Choroid plexus epithelial cell (primary cell): Measurements from ENCODE around the gene KHNYN.

Experiments
- DNase-seq: peaks from one replicate; pipeline ENCODE4 v3.0.0-alpha.2; 2010; ENCODE audit warnings: low read depth
- H3K4me3 ChIP-seq: 2 replicates; pipeline ENCODE4 v1.5.1; 2011; ENCODE audit warnings: low read depth, mild to moderate bottlenecking, control low read depth, low read length, moderate library complexity
- CTCF ChIP-seq: conservative IDR thresholded peaks from 2 replicates; pipeline ENCODE4 v1.5.1; 2011; ENCODE audit warnings: low read depth, mild to moderate bottlenecking, control low read depth, inconsistent platforms, low read length, moderate library complexity

KHNYN gene

GRCh38 chr14:24409956-24410355 lies 19.8 kb upstream of the KHNYN start:
- H3K4me3 ChIP-seq = no peak overlapping the region
- no peak for DNase-seq
- TF ChIP-seq CTCF = no peak

GRCh38 chr14:24411443-24412389 lies 18.0 kb upstream of the KHNYN start:
- H3K4me3 ChIP-seq = no peak overlapping the region
- TF ChIP-seq CTCF = peak; percentile 91
- peak; percentile 85 for DNase-seq

- DNase-seq = no peak
- no peak for TF ChIP-seq CTCF
- no peak overlapping the region for H3K4me3 ChIP-seq
These were observed 15.7 kb upstream of the KHNYN start for GRCh38 chr14:24414077-24414476.

- H3K4me3 ChIP-seq = no peak overlapping the region
- TF ChIP-seq CTCF = no peak
- DNase-seq = no peak
These were observed 14.9 kb upstream of the KHNYN start for GRCh38 chr14:24414732-24415420.

GRCh38 chr14:24415421-24416253 lies 14.1 kb upstream of the KHNYN start:
- TF ChIP-seq CTCF = no peak

GRCh38 chr14:24416254-24416931 lies 13.4 kb upstream of the KHNYN start:
- DNase-seq = no peak
- no peak overlapping the region for H3K4me3 ChIP-seq
- no peak for TF ChIP-seq CTCF

More at GRCh38 chr14:24415421-24416253, 14.1 kb upstream of the KHNYN start:
- DNase-seq = no peak
- no peak overlapping the region for H3K4me3 ChIP-seq
